HCT116 (cell line): ENCODE measurements around the gene COG5. TPM values are rescaled to one million over a fixed set of nuclear protein-coding genes. Genes with fewer than 3 reads are reported as not detected.

ENCODE experiments used
- ATAC-seq: fragments of 200-7000 bp; cut with Tn5 transposase; 2 replicates; pipeline ENCODE4 v1.9.1; 2020; ENCODE audit warnings: mild to moderate bottlenecking, moderate library complexity
- BruUV-seq: library from RNA; stranded (reverse); fragments of 400-500 nt; replicated peaks from 2 replicates; lab custom pipeline; 2021; lab: Mats Ljungman, UMichigan
- CTCF ChIA-PET: fragments of 300-600 bp; sonication (Branson Sonifier 250); formaldehyde crosslinking; loops from one replicate; lab custom pipeline; 2021; ENCODE audit warnings: antibody characterized with exemption; lab: Charles Lee
- POLR2A ChIA-PET: fragments of 300-600, 350-600 bp; sonication (Branson Sonifier 250); formaldehyde crosslinking; loops from one replicate; lab custom pipeline; 2021; ENCODE audit warnings: antibody characterized with exemption; lab: Charles Lee
- RAD21 ChIA-PET, 2 experiments: fragments of 300-600 bp; sonication (Branson Sonifier 250); formaldehyde crosslinking; loops; one replicate each; lab custom pipeline; 2023; ENCODE audit warnings: low total read pairs in 2 of 2; ENCODE audit not compliant: uncharacterized antibody in 2 of 2, unreplicated experiment in 2 of 2, low non-redundant PET in 1 of 2; lab: Charles Lee
- DNase-seq: peaks from one replicate; pipeline ENCODE4 v3.0.0-alpha.2; 2010; ENCODE audit warnings: low read depth, low spot score
- H2AFZ ChIP-seq: fragments of 200-600 bp; shearing (Covaris generic), sonication (generic); 2 replicates; pipeline ENCODE4 v1.6.1; 2017; ENCODE audit warnings: low read depth, mixed run types, mixed read lengths, antibody characterized with exemption, low read length; ENCODE audit not compliant: poor library complexity, severe bottlenecking
- H3K27ac ChIP-seq: 2 replicates; pipeline ENCODE4 v1.5.1; 2012; ENCODE audit warnings: low read depth, low read length
- H3K27me3 ChIP-seq: fragments of 200-600 bp; sonication (generic); 2 replicates; pipeline ENCODE4 v1.6.1; 2016; ENCODE audit warnings: mixed run types, low read length, mixed read lengths; ENCODE audit not compliant: insufficient read depth
- H3K36me3 ChIP-seq, 2 experiments: fragments of 200-500 bp in 1 of 2; fragments of 200-600 bp in 1 of 2; sonication (Bioruptor generic) in 1 of 2; sonication (generic) in 1 of 2; 2 replicates each; pipeline versions ENCODE4 v1.5.1 to v1.6.1; 2014 to 2016; ENCODE audit warnings: low read length in 2 of 2, inconsistent platforms in 1 of 2, mixed read lengths in 1 of 2, mixed run types in 1 of 2; ENCODE audit not compliant: insufficient read depth in 2 of 2, control insufficient read depth in 1 of 2
- H3K4me1 ChIP-seq, 2 experiments: fragments of 200-600 bp in 1 of 2; sonication (generic) in 1 of 2; 2 replicates each; pipeline versions ENCODE4 v1.5.1 to v1.6.1; 2012 to 2017; ENCODE audit warnings: low read length in 2 of 2, inconsistent platforms in 1 of 2, mild to moderate bottlenecking in 1 of 2, mixed read lengths in 1 of 2, mixed run types in 1 of 2, moderate library complexity in 1 of 2; ENCODE audit not compliant: insufficient read depth in 2 of 2, control insufficient read depth in 1 of 2
- H3K4me2 ChIP-seq: fragments of 200-600 bp; sonication (generic); 2 replicates; pipeline ENCODE4 v1.6.1; 2017; ENCODE audit warnings: mixed run types, low read length, mixed read lengths
- H3K4me3 ChIP-seq, 2 experiments: fragments of 200-600 bp in 1 of 2; sonication (generic) in 1 of 2; replicated peaks in 1 of 2; 2 replicates each; pipeline ENCODE4 v1.5.1; 2011 to 2016; ENCODE audit warnings: low read length in 2 of 2, control low read depth in 1 of 2, low read depth in 1 of 2, mild to moderate bottlenecking in 1 of 2, mixed read lengths in 1 of 2, mixed run types in 1 of 2
- H3K79me2 ChIP-seq: fragments of 200-600 bp; sonication (generic); 2 replicates; pipeline ENCODE4 v1.6.1; 2017; ENCODE audit warnings: mild to moderate bottlenecking, mixed run types, low read length, moderate library complexity, mixed read lengths; ENCODE audit not compliant: insufficient read depth
- H3K9ac ChIP-seq: fragments of 200-600 bp; sonication (generic); 2 replicates; pipeline ENCODE4 v1.6.1; 2016; ENCODE audit warnings: low read length, mixed read lengths
- H3K9me2 ChIP-seq: fragments of 200-600 bp; sonication (generic), shearing (Covaris generic); 2 replicates; pipeline ENCODE4 v1.6.1; 2017; ENCODE audit warnings: mixed run types, mild to moderate bottlenecking, moderate library complexity; ENCODE audit not compliant: insufficient read depth
- H3K9me3 ChIP-seq, 2 experiments: fragments of 200-500 bp in 1 of 2; fragments of 200-600 bp in 1 of 2; sonication (Bioruptor generic) in 1 of 2; sonication (generic) in 1 of 2; 2 replicates each; pipeline ENCODE4 v1.6.1; 2014 to 2017; ENCODE audit warnings: low read length in 2 of 2, mixed read lengths in 2 of 2, inconsistent platforms in 1 of 2, low read depth in 1 of 2, mild to moderate bottlenecking in 1 of 2, mixed run types in 1 of 2, moderate library complexity in 1 of 2; ENCODE audit not compliant: control insufficient read depth in 1 of 2, insufficient read depth in 1 of 2
- H4K20me1 ChIP-seq: fragments of 200-600 bp; sonication (generic), shearing (Covaris generic); 2 replicates; pipeline ENCODE4 v1.6.1; 2017; ENCODE audit warnings: mixed run types, mild to moderate bottlenecking, moderate library complexity; ENCODE audit not compliant: insufficient read depth
- CBX3 ChIP-seq: IDR thresholded peaks from 2 replicates; pipeline ENCODE4 v1.6.1; 2012; ENCODE audit warnings: low read depth
- CEBPB ChIP-seq: IDR thresholded peaks from 2 replicates; pipeline ENCODE4 v1.6.1; 2012; ENCODE audit warnings: low read depth
- CTCF ChIP-seq, 3 experiments: fragments of 200-600 bp in 1 of 3; sonication (generic) in 1 of 3; IDR thresholded peaks in 2 of 3; conservative IDR thresholded peaks in 1 of 3; 2 replicates each; pipeline ENCODE4 v1.5.1; 2012 to 2017; ENCODE audit warnings: low read depth in 2 of 3, low read length in 2 of 3, antibody characterized with exemption in 1 of 3, borderline replicate concordance in 1 of 3, control low read depth in 1 of 3, mild to moderate bottlenecking in 1 of 3, mixed read lengths in 1 of 3, mixed run types in 1 of 3, moderate library complexity in 1 of 3; ENCODE audit not compliant: insufficient read depth in 1 of 3
- EGR1 ChIP-seq: IDR thresholded peaks from 2 replicates; pipeline ENCODE4 v1.6.1; 2012; ENCODE audit warnings: low read depth
- ELF1 ChIP-seq: IDR thresholded peaks from 2 replicates; pipeline ENCODE4 v1.6.1; 2012; ENCODE audit warnings: low read depth, borderline replicate concordance
- EZH2 ChIP-seq: fragments of 200-600 bp; sonication (generic); IDR thresholded peaks from 2 replicates; pipeline ENCODE4 v1.6.1; 2017; ENCODE audit warnings: antibody characterized with exemption, mixed run types
- EZH2phosphoT487 ChIP-seq: fragments of 200-600 bp; IDR thresholded peaks from 2 replicates; pipeline ENCODE4 v1.6.1; 2018; ENCODE audit warnings: antibody characterized with exemption, borderline replicate concordance
- FOSL1 ChIP-seq: IDR thresholded peaks from 2 replicates; pipeline ENCODE4 v1.6.1; 2012; ENCODE audit warnings: low read depth
- JUND ChIP-seq: IDR thresholded peaks from 2 replicates; pipeline ENCODE4 v1.6.1; 2012
- MAX ChIP-seq: IDR thresholded peaks from 2 replicates; pipeline ENCODE4 v1.6.1; 2012
- POLR2AphosphoS5 ChIP-seq: IDR thresholded peaks from 2 replicates; pipeline ENCODE4 v1.6.1; 2011; ENCODE audit warnings: mild to moderate bottlenecking, low read depth, low read length, moderate library complexity
- RAD21 ChIP-seq: IDR thresholded peaks from 2 replicates; pipeline ENCODE4 v1.6.1; 2012; ENCODE audit warnings: low read depth, mild to moderate bottlenecking
- REST ChIP-seq: IDR thresholded peaks from 2 replicates; pipeline ENCODE4 v1.6.1; 2012; ENCODE audit warnings: low read depth
- SIN3A ChIP-seq: IDR thresholded peaks from 2 replicates; pipeline ENCODE4 v1.6.1; 2012; ENCODE audit warnings: low read depth
- SP1 ChIP-seq: IDR thresholded peaks from 2 replicates; pipeline ENCODE4 v1.6.1; 2012; ENCODE audit warnings: low read depth
- SRF ChIP-seq: IDR thresholded peaks from 2 replicates; pipeline ENCODE4 v1.6.1; 2012; ENCODE audit warnings: low read depth
- TCF7L2 ChIP-seq: IDR thresholded peaks from 2 replicates; pipeline ENCODE4 v1.7.0; 2011; ENCODE audit warnings: borderline replicate concordance, inconsistent platforms; ENCODE audit not compliant: insufficient read depth, insufficient read length; ENCODE audit errors: extremely low read depth
- ZBTB33 ChIP-seq: IDR thresholded peaks from 2 replicates; pipeline ENCODE4 v1.6.1; 2011; ENCODE audit warnings: mild to moderate bottlenecking, low read length, moderate library complexity; ENCODE audit not compliant: insufficient replicate concordance; ENCODE audit errors: extremely low read depth
- ZFX ChIP-seq: fragments of 450-650 bp; IDR thresholded peaks from 2 replicates; pipeline ENCODE4 v1.6.1; 2017
- intact Hi-C: fragments of 100-400 bp; cut with micrococcal nuclease; formaldehyde crosslinking; loops from 2 replicates; pipeline ENCODE4 v1.10.0; 2022
- total RNA-seq: library from RNA; stranded (reverse); gene quantifications from one replicate; pipeline ENCODE4 v1.2.1, GENCODE V29; 2021; ENCODE audit not compliant: unreplicated experiment

COG5 gene
- total RNA-seq, 1 experiment from 2014 or later, result 30.7 TPM

GRCh38 chr7:107428642-107429041 lies 135.1 kb downstream of the COG5 start:
- TF ChIP-seq JUND, result no peak
- TF ChIP-seq CEBPB, result no peak
- TF ChIP-seq SP1, result no peak
- no peak for TF ChIP-seq ELF1
- no peak for TF ChIP-seq CTCF (IDR thresholded peaks at IDR 0.05 in 2 of 3, conservative IDR thresholded peaks at IDR 0.05 in 1 of 3; ENCODE audit: borderline replicate concordance in 1 of 3, insufficient read depth in 1 of 3, low read depth in 2 of 3, low read length in 2 of 3)
- TF ChIP-seq MAX, result no peak
- TF ChIP-seq EZH2phosphoT487, result no peak
- TF ChIP-seq FOSL1, result no peak
- TF ChIP-seq REST, result no peak
- no peak for TF ChIP-seq TCF7L2
- TF ChIP-seq EGR1, result no peak
- TF ChIP-seq POLR2AphosphoS5, result no peak
- TF ChIP-seq ZFX, result no peak
- no peak for TF ChIP-seq EZH2
- no peak for TF ChIP-seq RAD21
- TF ChIP-seq SRF, result no peak
- no peak for TF ChIP-seq CBX3
- TF ChIP-seq SIN3A, result no peak
- no peak for TF ChIP-seq ZBTB33
- TF ChIP-seq, all 23 proteins: peak for 0
- Histone ChIP-seq H3K4me2 (no peak overlapping the region), H3K36me3 (no peaks in the 10 kb centered on the region), H4K20me1 (no peaks in the 10 kb centered on the region), H3K27me3 (no peaks in the 10 kb centered on the region), H2AFZ (no peak overlapping the region), H3K4me1 (no peaks in the 10 kb centered on the region), H3K4me3 (no peak overlapping the region), H3K9me3 (no peaks in the 10 kb centered on the region), H3K27ac (no peak overlapping the region), H3K9me2 (no peaks in the 10 kb centered on the region), H3K9ac (no peak overlapping the region), H3K79me2 (no peaks in the 10 kb centered on the region)
- DNase-seq, result no peak
- ChIA-PET CTCF (no interaction called here), POLR2A (no interaction called here), RAD21 (no interaction called here)
- no TSS peak for BruUV-seq
- intact Hi-C loops, result no loop called here
- no peak for ATAC-seq
